Lower lobe of right lung (tissue), 2 donors: ENCODE measurements around the gene SUN5. TPM values are rescaled to one million over a fixed set of nuclear protein-coding genes. Genes with fewer than 3 reads are reported as not detected.

Experiments
- ATAC-seq, 2 donors: fragments of 200-7000 bp; cut with Tn5 transposase; one replicate each; pipeline ENCODE4 v1.9.1; 2020 to 2022; ENCODE audit warnings: mild to moderate bottlenecking in 2 of 2, moderate library complexity in 2 of 2
- DNase-seq: peaks from one replicate; pipeline ENCODE4 v3.0.0-alpha.2; 2020
- H3K27ac ChIP-seq: fragments of 200-600 bp; one replicate; pipeline ENCODE4 v1.8.0; 2022
- H3K27me3 ChIP-seq: fragments of 200-600 bp; one replicate; pipeline ENCODE4 v1.8.0; 2022; ENCODE audit warnings: low read depth
- H3K36me3 ChIP-seq: fragments of 200-600 bp; one replicate; pipeline ENCODE4 v1.8.0; 2022; ENCODE audit warnings: mild to moderate bottlenecking
- H3K4me1 ChIP-seq: fragments of 200-600 bp; one replicate; pipeline ENCODE4 v1.8.0; 2022
- H3K4me3 ChIP-seq: fragments of 200-600 bp; one replicate; pipeline ENCODE4 v1.8.0; 2022; ENCODE audit warnings: mild to moderate bottlenecking
- H3K9me3 ChIP-seq: fragments of 200-600 bp; one replicate; pipeline ENCODE4 v1.8.0; 2022
- CTCF ChIP-seq: fragments of 200-600 bp; IDR thresholded peaks from one replicate; pipeline ENCODE4 v1.8.0; 2022; ENCODE audit warnings: antibody characterized with exemption, mild to moderate bottlenecking
- intact Hi-C: fragments of 100-400 bp; cut with DNase I; formaldehyde crosslinking; loops from one replicate; pipeline ENCODE4 v1.11.0; 2022
- total RNA-seq: library from RNA; stranded (reverse); fragmentation: NEBNext Ultra II Directional; extraction: Animal tissue kit (Norgen Biotek cat#: 25700); gene quantifications from one replicate; pipeline ENCODE4 v1.2.1, GENCODE V29; 2021
- donor health status: DM: no; HTN: yes; CAD: no; lungs with severe emphysema.

The SUN5 gene
- total RNA-seq, 1 donor from 2014 or later = not detected

GRCh38 chr20:33022694-33023438 is 18.6 kb upstream of the SUN5 start:
- Histone ChIP-seq H3K27ac (no peak overlapping the region), H3K4me3 (no peak overlapping the region), H3K4me1 (no peaks in the 10 kb centered on the region), H3K36me3 (no peaks in the 10 kb centered on the region), H3K27me3 (peaks cover 5% of the 10 kb centered on the region), H3K9me3 (no peaks in the 10 kb centered on the region)
- TF ChIP-seq CTCF = no peak
- DNase-seq (no peak), ATAC-seq (no peak)
- intact Hi-C loops = no loop called here

GRCh38 chr20:33022289-33022688 is 18.1 kb upstream of the SUN5 start:
- no peaks in the 10 kb centered on the region for H3K9me3 ChIP-seq
- ATAC-seq (no peak), DNase-seq (no peak)
- H3K4me3 ChIP-seq = no peak overlapping the region
- H3K4me1 ChIP-seq = no peaks in the 10 kb centered on the region
- no peak overlapping the region for H3K27ac ChIP-seq
- no peaks in the 10 kb centered on the region for H3K36me3 ChIP-seq
- H3K27me3 ChIP-seq = peaks cover 2% of the 10 kb centered on the region
- intact Hi-C loops = no loop called here
- TF ChIP-seq CTCF = no peak

GRCh38 chr20:33021879-33022278 is 17.6 kb upstream of the SUN5 start:
- H3K27me3 ChIP-seq = no peaks in the 10 kb centered on the region
- H3K36me3 ChIP-seq = no peaks in the 10 kb centered on the region
- ATAC-seq (no peak), DNase-seq (no peak)
- no peak for TF ChIP-seq CTCF
- no peak overlapping the region for H3K4me3 ChIP-seq
- H3K4me1 ChIP-seq = no peaks in the 10 kb centered on the region
- no peak overlapping the region for H3K27ac ChIP-seq
- intact Hi-C loops = no loop called here
- H3K9me3 ChIP-seq = no peaks in the 10 kb centered on the region

GRCh38 chr20:33020278-33021161 is 16.3 kb upstream of the SUN5 start:
- intact Hi-C loops = no loop called here

More at GRCh38 chr20:33020278-33021161, 16.3 kb upstream of the SUN5 start:
- no peaks in the 10 kb centered on the region for H3K9me3 ChIP-seq
- no peak overlapping the region for H3K4me3 ChIP-seq
- TF ChIP-seq CTCF = no peak
- no peaks in the 10 kb centered on the region for H3K27me3 ChIP-seq
- ATAC-seq (no peak), DNase-seq (no peak)
- H3K36me3 ChIP-seq = no peaks in the 10 kb centered on the region
- H3K4me1 ChIP-seq = no peaks in the 10 kb centered on the region
- no peak overlapping the region for H3K27ac ChIP-seq
